Astrocyte of the cerebellum (primary cell): ENCODE data around the gene SLC36A2.

Source experiments
- DNase-seq: peaks from one replicate; pipeline ENCODE4 v3.0.0-alpha.2; 2011; ENCODE audit warnings: low read depth
- H3K4me3 ChIP-seq: 2 replicates; pipeline ENCODE4 v1.5.1; 2011; ENCODE audit warnings: mild to moderate bottlenecking, low read depth, low read length, moderate library complexity
- in situ Hi-C: cut with HindIII; loops from 2 replicates; pipeline ENCODE4 v1.10.0; 2017; ENCODE audit warnings: low sequenced_read_pairs
- TF ChIP-seq, protein P1 (sequence below): IDR thresholded peaks from 2 replicates; pipeline ENCODE4 v1.5.1; 2012; ENCODE audit warnings: low read length, low read depth, moderate library complexity, mild to moderate bottlenecking; ENCODE audit errors: missing control alignments

The SLC36A2 gene

GRCh38 chr5:151338734-151339133 lies 8.6 kb downstream of the SLC36A2 start:
- in situ Hi-C loops = no loop called here

DNA sequence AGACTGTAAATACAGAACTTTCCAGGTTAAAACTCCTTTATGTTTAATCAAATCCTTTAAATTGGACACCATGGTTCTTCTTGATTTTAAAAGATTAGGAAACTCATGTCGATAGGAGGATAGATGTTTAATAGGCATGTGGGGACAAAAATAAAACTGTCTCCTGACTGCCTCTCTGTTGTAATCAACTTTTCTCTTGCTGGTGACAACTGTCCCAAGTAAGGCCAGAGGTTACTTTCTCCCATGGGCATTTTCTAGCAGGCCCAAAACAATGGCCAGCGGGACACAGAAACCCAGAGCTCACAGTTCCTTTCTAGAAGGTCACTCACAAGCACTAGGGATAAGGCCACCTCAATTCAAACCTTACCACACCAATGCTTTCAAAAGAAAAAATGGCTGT lies 14.5 kb downstream of the SLC36A2 start:
- no peak for DNase-seq
- TF ChIP-seq, protein P1, sequence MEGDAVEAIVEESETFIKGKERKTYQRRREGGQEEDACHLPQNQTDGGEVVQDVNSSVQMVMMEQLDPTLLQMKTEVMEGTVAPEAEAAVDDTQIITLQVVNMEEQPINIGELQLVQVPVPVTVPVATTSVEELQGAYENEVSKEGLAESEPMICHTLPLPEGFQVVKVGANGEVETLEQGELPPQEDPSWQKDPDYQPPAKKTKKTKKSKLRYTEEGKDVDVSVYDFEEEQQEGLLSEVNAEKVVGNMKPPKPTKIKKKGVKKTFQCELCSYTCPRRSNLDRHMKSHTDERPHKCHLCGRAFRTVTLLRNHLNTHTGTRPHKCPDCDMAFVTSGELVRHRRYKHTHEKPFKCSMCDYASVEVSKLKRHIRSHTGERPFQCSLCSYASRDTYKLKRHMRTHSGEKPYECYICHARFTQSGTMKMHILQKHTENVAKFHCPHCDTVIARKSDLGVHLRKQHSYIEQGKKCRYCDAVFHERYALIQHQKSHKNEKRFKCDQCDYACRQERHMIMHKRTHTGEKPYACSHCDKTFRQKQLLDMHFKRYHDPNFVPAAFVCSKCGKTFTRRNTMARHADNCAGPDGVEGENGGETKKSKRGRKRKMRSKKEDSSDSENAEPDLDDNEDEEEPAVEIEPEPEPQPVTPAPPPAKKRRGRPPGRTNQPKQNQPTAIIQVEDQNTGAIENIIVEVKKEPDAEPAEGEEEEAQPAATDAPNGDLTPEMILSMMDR = no peak
- in situ Hi-C loops = no loop called here
- no peak overlapping the region for H3K4me3 ChIP-seq

More at GRCh38 chr5:151338734-151339133, 8.6 kb downstream of the SLC36A2 start:
- TF ChIP-seq, protein P1 = no peak
- no peak overlapping the region for H3K4me3 ChIP-seq
- DNase-seq = no peak

- in situ Hi-C loops = no loop called here
- H3K4me3 ChIP-seq = no peak overlapping the region
- TF ChIP-seq, protein P1 = no peak
- DNase-seq = no peak
Observed at GRCh38 chr5:151328734-151329133, 18.6 kb downstream of the SLC36A2 start.

DNA sequence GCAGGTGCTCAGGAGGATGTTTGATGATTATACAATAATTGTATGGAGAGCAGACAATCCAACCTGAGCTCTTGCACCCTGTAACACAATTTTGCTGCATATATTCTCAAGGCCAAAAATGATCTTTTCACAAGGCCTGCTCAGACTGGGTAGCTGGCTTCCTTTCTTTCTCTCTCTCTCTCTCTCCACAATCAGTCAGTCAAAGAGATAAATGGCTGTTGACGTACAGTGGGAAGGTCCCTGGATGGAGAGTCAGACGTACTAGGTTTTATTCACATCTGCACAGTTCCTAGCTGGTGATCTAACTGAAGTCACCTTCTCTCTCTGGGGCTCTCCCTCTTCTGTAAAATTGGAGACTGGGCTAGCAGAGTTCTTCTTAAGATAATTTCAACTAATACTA lies 19.8 kb downstream of the SLC36A2 start:
- DNase-seq = no peak
- H3K4me3 ChIP-seq = no peak overlapping the region
- in situ Hi-C loops = no loop called here
- TF ChIP-seq, protein P1 = no peak

DNA sequence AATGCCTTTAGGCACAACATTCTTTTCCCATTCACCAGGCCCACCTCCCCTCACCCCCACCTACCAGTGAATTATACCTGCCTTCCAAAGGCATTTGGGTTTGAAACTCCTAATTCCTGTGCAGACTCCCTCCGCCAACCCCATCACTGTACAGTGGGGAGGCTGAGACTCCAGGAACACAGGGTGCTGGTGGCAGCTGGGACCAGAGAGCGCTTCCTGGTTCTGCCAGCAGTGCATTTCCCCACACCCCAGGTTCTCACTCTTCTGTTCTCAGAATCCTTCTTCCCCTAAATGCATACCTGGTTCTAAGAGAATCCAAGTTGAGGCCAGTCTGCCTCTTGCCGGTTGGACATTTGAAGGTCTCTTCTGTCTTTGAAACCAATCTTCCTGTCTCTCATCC lies 21.1 kb downstream of the SLC36A2 start:
- no peak for DNase-seq
- H3K4me3 ChIP-seq = no peak overlapping the region
- TF ChIP-seq, protein P1 = no peak
- in situ Hi-C loops = no loop called here

DNA sequence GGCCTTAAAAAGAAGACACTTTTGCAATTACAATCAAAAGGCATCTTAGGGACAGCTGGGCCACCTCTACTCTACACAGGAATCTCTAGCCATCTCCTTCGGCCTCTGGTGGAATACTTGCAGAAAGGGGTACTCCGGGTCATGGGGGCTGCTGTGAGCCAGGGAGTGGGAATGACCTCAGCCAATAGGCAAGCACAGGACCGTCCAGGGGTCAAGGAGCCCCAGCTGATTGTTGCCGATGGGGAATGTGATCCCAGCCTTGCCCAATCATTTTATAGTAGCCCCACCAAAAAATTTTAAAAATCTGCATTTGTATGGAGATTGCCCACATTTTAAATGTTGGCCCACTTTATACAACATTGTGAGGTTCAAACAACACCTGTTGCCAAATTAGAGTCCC lies 26.9 kb downstream of the SLC36A2 start:
- DNase-seq = no peak
- TF ChIP-seq, protein P1 = no peak
- in situ Hi-C loops = no loop called here
- H3K4me3 ChIP-seq = no peak overlapping the region
